Measurements from ENCODE around the gene GAS7. TPM values are rescaled to one million over a fixed set of nuclear protein-coding genes. Genes with fewer than 3 reads are reported as not detected.

Gene GAS7
- 1 to 10 TPM in 1 of 2 donors, under 1 TPM in 1; 0.35 to 2.9 TPM for total RNA-seq

GRCh38 chr17:10198509-10199249 lies at the start of gene GAS7:
GAS7 (minus strand) TSS chr17:10198606.
- ATAC-seq, result peak; percentile 73 to 75
- H3K9me3 Mint-ChIP-seq, result peaks cover 12 to 13% of the 10 kb centered on the region in 2 donors
- peak within 1 kb of the TSS in 1 of 2 donors; percentile 74 for H3K27ac Mint-ChIP-seq

GRCh38 chr17:10247810-10248209 lies 49.4 kb upstream of the GAS7 start:
- Mint-ChIP-seq H3K9me3 (peaks cover 8 to 9% of the 10 kb centered on the region in 2 donors), H3K36me3 (no peaks in the 10 kb centered on the region), H3K27ac (no peak overlapping the region)
- DNase-seq (ENCODE audit: low spot score in 2 of 2) (no peak), ATAC-seq (no peak)

More at GRCh38 chr17:10198509-10199249, at the start of gene GAS7:
- DNase-seq (ENCODE audit: low spot score in 2 of 2), result peak in 1 of 2 donors; percentile 7
- H3K36me3 Mint-ChIP-seq, result peaks cover 15 to 21% of the 10 kb centered on the region in 2 donors

- H3K9me3 Mint-ChIP-seq, result peaks cover 8 to 20% of the 10 kb centered on the region in 2 donors
- H3K27ac Mint-ChIP-seq, result no peak overlapping the region
- ATAC-seq (no peak), DNase-seq (ENCODE audit: low spot score in 2 of 2) (no peak)
- H3K36me3 Mint-ChIP-seq, result no peaks in the 10 kb centered on the region
Observed at GRCh38 chr17:10243883-10244844, 45.8 kb upstream of the GAS7 start.

- Mint-ChIP-seq H3K9me3 (peaks cover 4 to 15% of the 10 kb centered on the region in 2 donors), H3K27ac (no peak overlapping the region), H3K36me3 (no peaks in the 10 kb centered on the region)
- ATAC-seq (no peak), DNase-seq (ENCODE audit: low spot score in 2 of 2) (no peak)
Observed at GRCh38 chr17:10241781-10242180, 43.4 kb upstream of the GAS7 start.

- no peak overlapping the region for H3K27ac Mint-ChIP-seq
- peaks cover 0 to 7% of the 10 kb centered on the region in 2 donors for H3K36me3 Mint-ChIP-seq
- no peak for ATAC-seq
- peaks cover 4 to 15% of the 10 kb centered on the region in 2 donors for H3K9me3 Mint-ChIP-seq
- no peak for DNase-seq (ENCODE audit: low spot score in 2 of 2)
Observed at GRCh38 chr17:10238661-10239060, 40.3 kb upstream of the GAS7 start.

GRCh38 chr17:10234033-10234432 lies 35.6 kb upstream of the GAS7 start:
- Mint-ChIP-seq H3K9me3 (peaks cover 0 to 9% of the 10 kb centered on the region in 2 donors), H3K27ac (no peak overlapping the region), H3K36me3 (peaks cover 0 to 16% of the 10 kb centered on the region in 2 donors)
- DNase-seq (ENCODE audit: low spot score in 2 of 2) (no peak), ATAC-seq (no peak)

- H3K27ac Mint-ChIP-seq, result no peak overlapping the region
- ATAC-seq, result no peak
- H3K9me3 Mint-ChIP-seq, result peaks cover 0 to 9% of the 10 kb centered on the region in 2 donors
Observed at GRCh38 chr17:10233161-10233560, 34.8 kb upstream of the GAS7 start.

GRCh38 chr17:10229181-10229580 lies 30.8 kb upstream of the GAS7 start:
- DNase-seq (ENCODE audit: low spot score in 2 of 2), result no peak
- peaks cover 0 to 10% of the 10 kb centered on the region in 2 donors for H3K36me3 Mint-ChIP-seq
- ATAC-seq, result no peak
- peaks cover 0 to 4% of the 10 kb centered on the region in 2 donors for H3K9me3 Mint-ChIP-seq
- no peak overlapping the region for H3K27ac Mint-ChIP-seq

More at GRCh38 chr17:10233161-10233560, 34.8 kb upstream of the GAS7 start:
- peaks cover 0 to 16% of the 10 kb centered on the region in 2 donors for H3K36me3 Mint-ChIP-seq
- DNase-seq (ENCODE audit: low spot score in 2 of 2), result no peak

- ATAC-seq (peak; percentile 57 to 61), DNase-seq (ENCODE audit: low spot score in 2 of 2) (peak in 1 of 2 donors; percentile 38)
- H3K9me3 Mint-ChIP-seq, result peaks cover 0 to 4% of the 10 kb centered on the region in 2 donors
Observed at GRCh38 chr17:10226930-10227695, 28.7 kb upstream of the GAS7 start.

GRCh38 chr17:10224582-10225195 lies 26.3 kb upstream of the GAS7 start:
- DNase-seq (ENCODE audit: low spot score in 2 of 2) (no peak), ATAC-seq (no peak)
- Mint-ChIP-seq H3K36me3 (peaks cover 0 to 6% of the 10 kb centered on the region in 2 donors), H3K9me3 (peaks cover 0 to 5% of the 10 kb centered on the region in 2 donors), H3K27ac (no peak overlapping the region)

More at GRCh38 chr17:10226930-10227695, 28.7 kb upstream of the GAS7 start:
- H3K36me3 Mint-ChIP-seq, result peaks cover 1 to 9% of the 10 kb centered on the region in 2 donors
- no peak overlapping the region for H3K27ac Mint-ChIP-seq

GRCh38 chr17:10219193-10219592 lies 20.8 kb upstream of the GAS7 start:
- ATAC-seq, result no peak
- H3K36me3 Mint-ChIP-seq, result peaks cover 5 to 6% of the 10 kb centered on the region in 2 donors
- DNase-seq (ENCODE audit: low spot score in 2 of 2), result no peak
- H3K27ac Mint-ChIP-seq, result no peak overlapping the region
- peaks cover 10 to 15% of the 10 kb centered on the region in 2 donors for H3K9me3 Mint-ChIP-seq

- Mint-ChIP-seq H3K27ac (no peak overlapping the region), H3K9me3 (peaks cover 10 to 15% of the 10 kb centered on the region in 2 donors), H3K36me3 (peaks cover 5 to 6% of the 10 kb centered on the region in 2 donors)
- DNase-seq (ENCODE audit: low spot score in 2 of 2) (no peak), ATAC-seq (peak in 1 of 2 donors; percentile 69)
Observed at GRCh38 chr17:10217916-10218315, 19.5 kb upstream of the GAS7 start.

- H3K36me3 Mint-ChIP-seq, result peaks cover 0 to 5% of the 10 kb centered on the region in 2 donors
- no peak for ATAC-seq
- H3K9me3 Mint-ChIP-seq, result peaks cover 10 to 15% of the 10 kb centered on the region in 2 donors
- no peak overlapping the region for H3K27ac Mint-ChIP-seq
- no peak for DNase-seq (ENCODE audit: low spot score in 2 of 2)
Observed at GRCh38 chr17:10216213-10216938, 18.0 kb upstream of the GAS7 start.

- ATAC-seq, result no peak
Observed at GRCh38 chr17:10215286-10215685, 16.9 kb upstream of the GAS7 start.

GRCh38 chr17:10211666-10212065 lies 13.3 kb upstream of the GAS7 start:
- no peaks in the 10 kb centered on the region for H3K9me3 Mint-ChIP-seq
- ATAC-seq (no peak), DNase-seq (ENCODE audit: low spot score in 2 of 2) (no peak)
- H3K36me3 Mint-ChIP-seq, result no peaks in the 10 kb centered on the region
- no peak overlapping the region for H3K27ac Mint-ChIP-seq

More at GRCh38 chr17:10215286-10215685, 16.9 kb upstream of the GAS7 start:
- H3K9me3 Mint-ChIP-seq, result peaks cover 10 to 15% of the 10 kb centered on the region in 2 donors
- DNase-seq (ENCODE audit: low spot score in 2 of 2), result no peak
- peaks cover 0 to 5% of the 10 kb centered on the region in 2 donors for H3K36me3 Mint-ChIP-seq
- H3K27ac Mint-ChIP-seq, result no peak overlapping the region

Data from activated naive CD4-positive, alpha-beta T cell treated with anti-CD3 and anti-CD28 coated beads, Interleukin-2, amount 50 U/mL, for 72 hours (primary cell).